GM18870 (cell line): ENCODE results near the gene SMURF1.
"Not testable (repeated sequence)": the region's sequence is repeated elsewhere in the genome, so short reads cannot be mapped to it uniquely, and the experiment has no call there.

Source experiments
- ATAC-seq: cut with Tn5 transposase; IDR thresholded peaks from one replicate; pipeline ENCODE4 v1.9.1; 2021; ENCODE audit warnings: moderate library complexity; ENCODE audit not compliant: unreplicated experiment

Gene SMURF1

GRCh38 chr7:99143853-99144672 is at the start of gene SMURF1:
Gene SMURF1, minus strand, starts transcription at chr7:99144108. Its CDS starts 328 bp downstream, at chr7:99143780.
- ATAC-seq: no peak

- no peak for ATAC-seq
These were observed 48.1 kb upstream of the SMURF1 start for GRCh38 chr7:99191869-99192596.

GRCh38 chr7:99190359-99191009 is 46.6 kb upstream of the SMURF1 start:
- no peak for ATAC-seq

- no peak for ATAC-seq
These were observed 45.3 kb upstream of the SMURF1 start for GRCh38 chr7:99189222-99189621.

DNA sequence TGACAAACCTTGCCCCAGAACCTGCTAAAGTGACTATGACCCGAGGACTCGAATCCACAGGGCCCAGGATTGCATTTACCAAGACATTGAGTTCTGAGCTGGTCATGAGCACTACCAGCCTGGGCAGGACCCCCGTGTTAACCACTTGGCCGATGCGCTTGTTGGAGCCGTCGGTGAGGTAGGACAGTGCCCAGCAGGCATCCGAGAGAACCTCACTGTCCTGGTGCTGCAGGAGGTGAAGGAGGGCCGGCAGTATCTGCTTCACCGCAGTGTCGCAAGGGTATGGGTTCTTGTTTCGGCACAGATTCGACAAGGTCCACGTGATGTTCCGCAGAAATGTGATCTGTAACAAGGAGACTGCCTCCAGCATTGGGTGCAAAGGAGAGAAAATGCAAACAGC is 44.3 kb upstream of the SMURF1 start:
- ATAC-seq: no peak

DNA sequence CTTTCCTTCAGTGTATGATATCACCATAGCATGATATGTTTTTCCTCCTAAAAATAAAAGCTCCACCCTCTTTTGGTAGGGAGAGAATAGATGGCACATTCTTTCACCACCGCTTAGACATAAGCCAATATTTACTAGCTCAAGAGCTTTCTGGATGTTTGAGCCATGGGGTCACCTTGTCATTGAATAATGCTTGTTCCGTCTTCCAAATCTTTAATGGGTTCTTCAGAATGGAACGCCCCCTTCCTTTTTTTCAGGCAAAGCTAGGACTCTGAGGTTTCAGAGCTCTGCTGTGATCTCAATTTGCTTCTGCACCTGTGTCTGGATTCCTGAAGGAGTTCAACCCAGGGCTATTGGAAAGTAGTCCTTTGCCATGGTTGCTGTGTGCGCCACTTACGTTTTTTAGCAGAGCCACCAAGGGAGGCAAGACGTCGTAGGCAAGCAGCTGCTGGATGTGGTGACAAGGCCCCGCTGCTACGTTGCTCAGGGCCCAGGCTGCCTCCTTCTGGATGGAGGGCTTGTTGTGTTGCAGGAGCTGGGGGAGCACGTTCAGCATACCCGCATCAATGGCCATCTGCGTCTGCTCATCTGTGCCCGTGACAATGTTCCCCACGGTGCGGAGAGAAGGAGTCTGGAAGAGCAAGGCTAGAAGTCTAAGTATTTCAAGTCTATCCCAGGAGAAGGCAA is 40.8 kb upstream of the SMURF1 start:
- ATAC-seq: no peak

GRCh38 chr7:99180067-99180650 is 36.3 kb upstream of the SMURF1 start:
- no peak for ATAC-seq

- ATAC-seq: no peak
These were observed 33.3 kb upstream of the SMURF1 start for GRCh38 chr7:99177165-99177564.

GRCh38 chr7:99173787-99174186 is 29.9 kb upstream of the SMURF1 start:
- ATAC-seq: no peak

- ATAC-seq: no peak
These were observed 27.8 kb upstream of the SMURF1 start for GRCh38 chr7:99171731-99172130.

GRCh38 chr7:99170730-99171074 is 26.8 kb upstream of the SMURF1 start:
- no peak for ATAC-seq

GRCh38 chr7:99170065-99170729 is 26.3 kb upstream of the SMURF1 start:
- ATAC-seq: no peak

GRCh38 chr7:99167072-99167471 is 23.2 kb upstream of the SMURF1 start:
- ATAC-seq: no peak

GRCh38 chr7:99165816-99166215 is 21.9 kb upstream of the SMURF1 start:
- no peak for ATAC-seq

DNA sequence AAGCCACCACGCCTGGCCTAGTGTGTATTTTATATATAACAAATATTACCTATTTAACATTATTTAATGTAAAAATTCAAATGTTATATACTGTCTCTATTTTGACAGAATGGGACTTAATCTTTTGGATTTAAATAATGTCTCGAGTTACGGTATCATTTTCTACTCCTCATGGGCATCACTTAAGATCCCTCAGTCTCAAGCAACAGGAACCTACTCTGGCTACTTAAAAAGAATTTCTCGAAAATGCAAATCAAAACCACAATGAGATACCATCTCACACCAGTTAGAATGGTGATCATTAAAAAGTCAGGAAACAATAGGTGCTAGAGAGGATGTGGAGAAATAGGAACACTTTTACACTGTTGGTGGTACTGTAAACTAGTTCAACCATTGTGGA is 19.8 kb upstream of the SMURF1 start:
- not testable (repeated sequence) for ATAC-seq

DNA sequence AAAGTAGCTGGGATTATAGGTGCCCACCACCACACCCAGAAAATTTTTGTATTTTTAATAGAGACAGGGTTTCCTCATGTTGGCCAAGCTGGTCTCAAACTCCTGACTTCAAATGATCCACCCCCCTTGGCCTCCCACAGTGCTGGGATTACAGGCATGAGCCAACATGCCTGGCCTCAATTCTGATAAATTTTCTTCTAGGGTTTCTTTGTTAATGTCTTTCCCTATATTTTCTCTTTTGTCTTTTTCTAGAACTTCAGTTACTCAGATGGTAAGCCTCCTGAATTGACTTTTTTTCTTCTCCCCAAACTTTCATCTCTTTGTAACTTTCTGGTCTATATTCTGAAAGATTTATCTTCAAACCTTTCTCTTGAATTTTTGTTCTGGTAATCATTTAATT is 12.7 kb upstream of the SMURF1 start:
- no peak for ATAC-seq

GRCh38 chr7:99155211-99155610 is 11.3 kb upstream of the SMURF1 start:
- no peak for ATAC-seq

DNA sequence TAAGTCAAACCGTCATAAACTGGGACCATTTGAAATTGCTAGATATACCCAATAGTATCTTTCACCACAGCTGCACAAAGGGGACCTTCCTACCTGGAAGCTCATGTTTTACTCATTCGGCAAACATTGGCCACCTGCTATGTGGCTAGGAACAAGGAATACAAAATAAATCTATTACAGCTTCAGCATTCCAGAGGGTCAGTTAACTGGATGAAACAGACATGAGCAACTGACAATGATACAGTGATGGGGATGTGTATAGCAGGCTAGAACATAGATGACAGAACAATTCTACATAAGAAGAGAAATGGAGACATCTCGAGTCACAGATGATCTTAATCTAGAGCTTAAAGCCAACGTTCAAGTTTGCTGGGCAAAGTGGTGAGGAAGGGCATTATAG is 3.1 kb upstream of the SMURF1 start:
- ATAC-seq: no peak

GRCh38 chr7:99143521-99143852 is 421 bp downstream of the SMURF1 start:
- ATAC-seq: no peak

DNA sequence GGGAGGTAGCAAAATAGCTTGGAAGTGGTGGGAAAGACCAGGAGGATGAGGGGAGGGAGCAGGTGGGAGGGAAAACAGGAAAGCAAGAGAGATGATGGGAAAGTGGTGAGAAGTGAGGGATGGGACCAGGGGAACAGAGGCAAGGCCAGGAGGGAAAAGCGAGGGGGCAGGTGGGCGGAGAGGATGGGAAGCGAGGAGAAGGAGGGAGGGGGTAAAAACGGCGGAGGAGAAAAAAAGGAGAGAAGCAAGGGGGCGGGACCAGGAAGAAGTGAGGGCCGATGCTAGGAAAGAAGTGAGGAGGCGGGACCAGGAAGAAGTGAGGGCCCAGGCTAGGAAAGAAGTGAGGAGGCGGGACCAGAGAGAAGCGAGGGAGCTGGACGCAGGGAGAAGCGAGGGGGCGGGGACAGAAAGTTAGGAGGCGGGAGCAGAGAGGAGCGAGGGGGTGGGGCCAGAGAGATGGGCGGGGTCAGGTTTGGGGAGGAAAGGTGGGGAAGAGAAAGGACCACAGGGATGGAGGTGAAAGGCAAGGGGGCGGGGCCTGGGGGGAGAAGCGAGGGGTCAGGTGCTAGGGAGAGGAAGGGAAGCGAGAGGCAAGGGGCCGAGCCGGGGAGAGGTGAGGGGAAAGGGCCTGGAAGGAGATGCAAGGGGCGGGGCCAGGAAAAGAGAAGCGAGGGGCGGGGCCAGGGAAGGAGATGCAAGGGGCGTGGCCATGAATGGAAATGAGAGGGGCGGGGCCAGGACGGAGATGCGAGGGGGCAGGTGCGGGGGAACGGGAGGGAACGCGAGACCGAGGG is 984 bp downstream of the SMURF1 start:
- no peak for ATAC-seq
